AG09319 (cell line): Measurements from ENCODE around the gene LSM7.

Experiments used
- DNase-seq: peaks from one replicate; pipeline ENCODE4 v3.0.0-alpha.2; 2010; ENCODE audit warnings: low read depth; ENCODE audit errors: extremely low read depth
- CTCF ChIP-seq: IDR thresholded peaks from 2 replicates; pipeline ENCODE4 v1.5.1; 2011; ENCODE audit warnings: low read depth, mild to moderate bottlenecking, inconsistent platforms, low read length, moderate library complexity

Gene LSM7

GRCh38 chr19:2325281-2326046 lies 2.9 kb downstream of the LSM7 start:
- DNase-seq, result no peak
- no peak for TF ChIP-seq CTCF

GRCh38 chr19:2324220-2324948 lies 4.0 kb downstream of the LSM7 start:
- DNase-seq, result no peak
- TF ChIP-seq CTCF, result no peak

GRCh38 chr19:2323707-2324106 lies 4.7 kb downstream of the LSM7 start:
- TF ChIP-seq CTCF, result no peak
- DNase-seq, result no peak

GRCh38 chr19:2321565-2322283 lies 6.7 kb downstream of the LSM7 start:
- DNase-seq, result no peak
- no peak for TF ChIP-seq CTCF

GRCh38 chr19:2320939-2321338 lies 7.4 kb downstream of the LSM7 start:
- no peak for TF ChIP-seq CTCF
- no peak for DNase-seq

GRCh38 chr19:2320049-2320448 lies 8.3 kb downstream of the LSM7 start:
- no peak for DNase-seq

More at GRCh38 chr19:2320049-2320448, 8.3 kb downstream of the LSM7 start:
- TF ChIP-seq CTCF, result no peak
